Measurements from ENCODE around the gene CASKIN1. TPM values are rescaled to one million over a fixed set of nuclear protein-coding genes. Genes with fewer than 3 reads are reported as not detected.
"Not testable (repeated sequence)": the region's sequence is repeated elsewhere in the genome, so short reads cannot be mapped to it uniquely, and the experiment has no call there.

The CASKIN1 gene
- total RNA-seq, 1 experiment from 2014 or later = 5.9 TPM

GRCh38 chr16:2242598-2242997, 46.2 kb upstream of the CASKIN1 start:
- no peak for ATAC-seq
- H3K9me2 ChIP-seq (ENCODE audit: insufficient read depth) = no peaks in the 10 kb centered on the region
- DNase-seq (ENCODE audit: low read depth, low spot score) = no peak
- intact Hi-C loops (cut with micrococcal nuclease) = no loop called here
- no peak overlapping the region for H3K4me3 ChIP-seq (replicated peaks in 1 of 2; ENCODE audit: low read depth in 1 of 2, low read length in 2 of 2)
- H3K79me2 ChIP-seq (ENCODE audit: insufficient read depth, low read length) = peaks cover 45% of the 10 kb centered on the region
- no peaks in the 10 kb centered on the region for H3K9me3 ChIP-seq (ENCODE audit: control insufficient read depth in 1 of 2, insufficient read depth in 1 of 2, low read depth in 1 of 2, low read length in 2 of 2)
- no peak overlapping the region for H3K4me2 ChIP-seq (ENCODE audit: low read length)
- H3K4me1 ChIP-seq (ENCODE audit: control insufficient read depth in 1 of 2, insufficient read depth in 2 of 2, low read length in 2 of 2) = peaks cover 0 to 17% of the 10 kb centered on the region in 2 experiments; a peak in 2 of 4 replicates
- H4K20me1 ChIP-seq (ENCODE audit: insufficient read depth) = no peaks in the 10 kb centered on the region
- H3K27ac ChIP-seq (ENCODE audit: low read depth, low read length) = no peak overlapping the region
- POLR2A ChIA-PET = interaction anchor here (0.9 kb wide), 1 partner anchor 9 kb away, joined by 3 read pairs; the partner anchor contains the start of gene ECI1
- no peaks in the 10 kb centered on the region for H3K27me3 ChIP-seq (ENCODE audit: insufficient read depth, low read length)
- CTCF ChIA-PET = no interaction called here
- no TSS peak for BruUV-seq (replicated peaks)
- RAD21 ChIA-PET (ENCODE audit: low non-redundant PET in 1 of 2, low total read pairs in 2 of 2, uncharacterized antibody in 2 of 2, unreplicated experiment in 2 of 2) = no interaction called here
- H2AFZ ChIP-seq (ENCODE audit: low read depth, low read length, poor library complexity, severe bottlenecking) = no peak overlapping the region
- H3K9ac ChIP-seq (ENCODE audit: low read length) = no peak overlapping the region
- H3K36me3 ChIP-seq (ENCODE audit: control insufficient read depth in 1 of 2, insufficient read depth in 2 of 2, low read length in 2 of 2) = peaks cover 21 to 44% of the 10 kb centered on the region in 2 experiments; a peak in 3 of 4 replicates
- no peak for TF ChIP-seq CBX3 (IDR thresholded peaks at IDR 0.05; ENCODE audit: low read depth)
- no peak for TF ChIP-seq EZH2phosphoT487 (IDR thresholded peaks at IDR 0.05; ENCODE audit: borderline replicate concordance)
- no peak for TF ChIP-seq CEBPB (IDR thresholded peaks at IDR 0.05; ENCODE audit: low read depth)
- TF ChIP-seq POLR2AphosphoS5 (IDR thresholded peaks at IDR 0.05; ENCODE audit: low read depth, low read length) = no peak

GRCh38 chr16:2240331-2240730, 43.9 kb upstream of the CASKIN1 start:
- H3K4me1 ChIP-seq (ENCODE audit: control insufficient read depth in 1 of 2, insufficient read depth in 2 of 2, low read length in 2 of 2) = peaks cover 0 to 22% of the 10 kb centered on the region in 2 experiments; a peak in 3 of 4 replicates
- intact Hi-C loops (cut with micrococcal nuclease); H3K27me3 ChIP-seq (ENCODE audit: insufficient read depth, low read length); DNase-seq (ENCODE audit: low read depth, low spot score); H3K4me3 ChIP-seq (replicated peaks in 1 of 2; ENCODE audit: low read depth in 1 of 2, low read length in 2 of 2); ATAC-seq; BruUV-seq (replicated peaks); H3K9me3 ChIP-seq (ENCODE audit: control insufficient read depth in 1 of 2, insufficient read depth in 1 of 2, low read depth in 1 of 2, low read length in 2 of 2); H2AFZ ChIP-seq (ENCODE audit: low read depth, low read length, poor library complexity, severe bottlenecking); CTCF ChIA-PET; POLR2A ChIA-PET; RAD21 ChIA-PET (ENCODE audit: low non-redundant PET in 1 of 2, low total read pairs in 2 of 2, uncharacterized antibody in 2 of 2, unreplicated experiment in 2 of 2); H3K4me2 ChIP-seq (ENCODE audit: low read length); H3K27ac ChIP-seq (ENCODE audit: low read depth, low read length); H3K9ac ChIP-seq (ENCODE audit: low read length); H4K20me1 ChIP-seq (ENCODE audit: insufficient read depth); H3K9me2 ChIP-seq (ENCODE audit: insufficient read depth): not testable (repeated sequence)
- peaks cover 22% of the 10 kb centered on the region; the same call in 1 of the 2 replicates for H3K79me2 ChIP-seq (ENCODE audit: insufficient read depth, low read length)
- peaks cover 12 to 31% of the 10 kb centered on the region in 2 experiments; a peak in 3 of 4 replicates for H3K36me3 ChIP-seq (ENCODE audit: control insufficient read depth in 1 of 2, insufficient read depth in 2 of 2, low read length in 2 of 2)
